ENCODE results near the gene UPF3A. TPM values are rescaled to one million over a fixed set of nuclear protein-coding genes. Genes with fewer than 3 reads are reported as not detected.

UPF3A gene
- polyA plus RNA-seq, 1 experiment = 43.9 TPM

- H3K36me3 ChIP-seq (ENCODE audit: control insufficient read depth, insufficient read depth, low read length) = peaks cover 17% of the 10 kb centered on the region
- CTCF ChIA-PET = no interaction called here
- POLR2A ChIA-PET = no interaction called here
- TF ChIP-seq CTCF (IDR thresholded peaks at IDR 0.05; ENCODE audit: insufficient read depth, low read depth, low read length) = no peak
- DNase-seq (ENCODE audit: low read depth) = no peak
- no peaks in the 10 kb centered on the region for H3K27me3 ChIP-seq (ENCODE audit: control insufficient read depth, insufficient read depth, low read length)
- H3K4me3 ChIP-seq (ENCODE audit: low read depth, low read length) = no peak overlapping the region
Measured at GRCh38 chr13:114323349-114323748, 41.9 kb downstream of the UPF3A start.

- POLR2A ChIA-PET = no interaction called here
- peaks cover 17% of the 10 kb centered on the region for H3K36me3 ChIP-seq (ENCODE audit: control insufficient read depth, insufficient read depth, low read length)
- CTCF ChIA-PET = no interaction called here
- DNase-seq (ENCODE audit: low read depth) = no peak
- no peak overlapping the region for H3K4me3 ChIP-seq (ENCODE audit: low read depth, low read length)
- TF ChIP-seq CTCF (IDR thresholded peaks at IDR 0.05; ENCODE audit: insufficient read depth, low read depth, low read length) = no peak
- no peaks in the 10 kb centered on the region for H3K27me3 ChIP-seq (ENCODE audit: control insufficient read depth, insufficient read depth, low read length)
Measured at GRCh38 chr13:114324334-114324733, 42.9 kb downstream of the UPF3A start.

GRCh38 chr13:114325729-114326128, 44.3 kb downstream of the UPF3A start:
- Histone ChIP-seq H3K36me3 (ENCODE audit: control insufficient read depth, insufficient read depth, low read length) (peaks cover 17% of the 10 kb centered on the region), H3K4me3 (ENCODE audit: low read depth, low read length) (no peak overlapping the region), H3K27me3 (ENCODE audit: control insufficient read depth, insufficient read depth, low read length) (no peaks in the 10 kb centered on the region)
- TF ChIP-seq CTCF (IDR thresholded peaks at IDR 0.05; ENCODE audit: insufficient read depth, low read depth, low read length) = no peak
- no peak for DNase-seq (ENCODE audit: low read depth)
- ChIA-PET POLR2A (no interaction called here), CTCF (interaction anchor here (0.6 to 1.7 kb wide), 2 partner anchors 11 to 13 kb away, joined by 4 to 5 read pairs; no protein-coding TSS in a partner anchor)

- TF ChIP-seq CTCF (IDR thresholded peaks at IDR 0.05; ENCODE audit: insufficient read depth, low read depth, low read length) = no peak
- no peak for DNase-seq (ENCODE audit: low read depth)
- ChIA-PET CTCF (interaction anchor here (3.0 kb wide), 1 partner anchor 12 kb away, joined by 16 read pairs; no protein-coding TSS in a partner anchor), POLR2A (no interaction called here)
- Histone ChIP-seq H3K27me3 (ENCODE audit: control insufficient read depth, insufficient read depth, low read length) (no peaks in the 10 kb centered on the region), H3K36me3 (ENCODE audit: control insufficient read depth, insufficient read depth, low read length) (peaks cover 14% of the 10 kb centered on the region), H3K4me3 (ENCODE audit: low read depth, low read length) (no peak overlapping the region)
Measured at GRCh38 chr13:114328034-114328433, 46.6 kb downstream of the UPF3A start.

- Histone ChIP-seq H3K4me3 (ENCODE audit: low read depth, low read length) (no peak overlapping the region), H3K36me3 (ENCODE audit: control insufficient read depth, insufficient read depth, low read length) (peaks cover 14% of the 10 kb centered on the region), H3K27me3 (ENCODE audit: control insufficient read depth, insufficient read depth, low read length) (no peaks in the 10 kb centered on the region)
- CTCF ChIA-PET = interaction anchor here (3.0 kb wide), 1 partner anchor 12 kb away, joined by 16 read pairs; no protein-coding TSS in a partner anchor
- TF ChIP-seq CTCF (IDR thresholded peaks at IDR 0.05; ENCODE audit: insufficient read depth, low read depth, low read length) = no peak
- DNase-seq (ENCODE audit: low read depth) = no peak
- POLR2A ChIA-PET = no interaction called here
Measured at GRCh38 chr13:114328595-114328994, 47.2 kb downstream of the UPF3A start.

All from BJ (cell line).